GM23248 (cell line): ENCODE data around the gene STRADA. TPM values are rescaled to one million over a fixed set of nuclear protein-coding genes. Genes with fewer than 3 reads are reported as not detected.

Experiments
- DNase-seq: peaks from one replicate; pipeline ENCODE4 v3.0.0-alpha.2; 2015
- H2AFZ ChIP-seq: fragments of 200-600 bp; sonication (generic); 2 replicates; pipeline ENCODE4 v1.6.1; 2016; ENCODE audit warnings: antibody characterized with exemption
- H3F3A ChIP-seq: fragments of 200-600 bp; sonication (generic); 2 replicates; pipeline ENCODE4 v1.6.1; 2016; ENCODE audit warnings: mild to moderate bottlenecking, antibody characterized with exemption, mixed run types; ENCODE audit not compliant: insufficient read depth
- H3K27ac ChIP-seq: fragments of 200-600 bp; sonication (generic); 2 replicates; pipeline ENCODE4 v1.5.1; 2016; ENCODE audit warnings: mild to moderate bottlenecking
- H3K27me3 ChIP-seq: fragments of 200-600 bp; sonication (generic); replicated peaks from 2 replicates; pipeline ENCODE4 v1.6.1; 2016; ENCODE audit warnings: mild to moderate bottlenecking; ENCODE audit not compliant: insufficient read depth
- H3K36me3 ChIP-seq: fragments of 200-600 bp; sonication (generic); 2 replicates; pipeline ENCODE4 v1.6.1; 2016; ENCODE audit warnings: low read depth, mild to moderate bottlenecking
- H3K4me1 ChIP-seq: fragments of 200-600 bp; sonication (generic); 2 replicates; pipeline ENCODE4 v1.6.1; 2016; ENCODE audit warnings: mild to moderate bottlenecking; ENCODE audit not compliant: insufficient read depth
- H3K4me2 ChIP-seq: fragments of 200-600 bp; sonication (generic); one replicate; pipeline ENCODE4 v1.6.1; 2016; ENCODE audit warnings: mild to moderate bottlenecking; ENCODE audit not compliant: unreplicated experiment
- H3K4me3 ChIP-seq: fragments of 200-600 bp; sonication (generic); 2 replicates; pipeline ENCODE4 v1.5.1; 2016; ENCODE audit warnings: mild to moderate bottlenecking
- H3K79me2 ChIP-seq: fragments of 200-600 bp; sonication (generic); 2 replicates; pipeline ENCODE4 v1.6.1; 2016; ENCODE audit warnings: mild to moderate bottlenecking; ENCODE audit not compliant: insufficient read depth
- H3K9ac ChIP-seq: fragments of 200-600 bp; sonication (generic); 2 replicates; pipeline ENCODE4 v1.6.1; 2016; ENCODE audit warnings: mild to moderate bottlenecking
- H3K9me2 ChIP-seq: fragments of 200-600 bp; sonication (generic); 2 replicates; pipeline ENCODE4 v1.6.1; 2016; ENCODE audit warnings: mixed run types, mild to moderate bottlenecking, moderate library complexity; ENCODE audit not compliant: insufficient read depth
- H3K9me3 ChIP-seq: fragments of 200-600 bp; sonication (generic); one replicate; pipeline ENCODE4 v1.6.1; 2017; ENCODE audit warnings: low read depth
- H4K20me1 ChIP-seq: fragments of 200-600 bp; sonication (generic); 2 replicates; pipeline ENCODE4 v1.6.0; 2016; ENCODE audit not compliant: insufficient read depth
- EZH2 ChIP-seq: fragments of 200-600 bp; sonication (generic); IDR thresholded peaks from 2 replicates; pipeline ENCODE4 v1.6.1; 2018; ENCODE audit warnings: antibody characterized with exemption, mild to moderate bottlenecking; ENCODE audit not compliant: insufficient read depth, poor library complexity, severe bottlenecking
- EZH2phosphoT487 ChIP-seq: fragments of 200-600 bp; sonication (generic); IDR thresholded peaks from 2 replicates; pipeline ENCODE4 v1.6.1; 2018; ENCODE audit warnings: antibody characterized with exemption, moderate library complexity, mild to moderate bottlenecking, low read depth; ENCODE audit not compliant: insufficient read depth
- WGBS, 2 experiments: methylation state at CpG; one replicate each; pipeline ENCODE4 v1.1.6; 2015 to 2017; ENCODE audit warnings: low lambda C conversion rate in 2 of 2, low coverage in 1 of 2; ENCODE audit errors: missing lambda C conversion rate in 2 of 2; 5-methylcytosine and 5-hydroxymethylcytosine counted together
- in situ Hi-C: fragments of 300-500 bp; cut with MboI; formaldehyde crosslinking; loops from 2 replicates; pipeline ENCODE4 v1.15.0; 2020
- polyA plus RNA-seq: library from polyadenylated mRNA; unstranded; fragments of >200 nt; fragmentation: Nextera tagmentation; extraction: Ambion mirVana; gene quantifications from 2 replicates; pipeline ENCODE4 v1.2.1, GENCODE V29; 2016
- total RNA-seq: library from RNA; depleted of rRNA; stranded (reverse); fragments of >200 nt; shearing (Covaris generic); gene quantifications from 2 replicates; pipeline ENCODE4 v1.2.3, GENCODE V29; 2014

The STRADA gene
- total and polyA plus RNA-seq, 2 experiments from 2014 or later, result 15.7 to 22.3 TPM

DNA sequence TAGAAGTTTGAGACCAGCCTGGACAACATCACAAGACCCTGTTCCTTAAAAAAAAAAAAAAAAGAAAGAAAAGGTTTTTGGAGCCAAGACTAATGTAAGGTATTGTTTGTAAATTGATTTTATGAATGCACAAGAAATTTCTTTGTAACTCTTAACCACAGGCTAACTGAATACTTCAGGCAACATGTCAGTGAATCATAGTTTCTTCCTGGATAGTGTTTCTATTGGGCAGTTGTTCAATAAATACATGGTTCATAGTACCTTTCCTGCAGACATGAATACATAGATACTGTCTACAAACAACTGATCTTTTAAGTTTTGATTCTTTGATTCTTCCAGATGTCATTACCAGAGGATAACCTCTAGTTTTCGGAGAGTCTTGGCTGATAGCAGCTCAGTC lies 44.0 kb upstream of the STRADA start:
- H4K20me1 ChIP-seq, result peaks cover 35% of the 10 kb centered on the region
- DNase-seq, result peak; percentile 76
- H3K4me3 ChIP-seq, result no peak overlapping the region
- WGBS, 2 experiments, result 97 to 100% methylated on average over 1 of the region's 1 CpG
- peaks cover 100% of the 10 kb centered on the region for H3K79me2 ChIP-seq
- peaks cover 36% of the 10 kb centered on the region for H3K36me3 ChIP-seq
- peak overlapping the region; percentile 43 for H3K4me2 ChIP-seq
- peaks cover 31% of the 10 kb centered on the region for H3K4me1 ChIP-seq
- H3K27me3 ChIP-seq, result no peaks in the 10 kb centered on the region
- 0 out of 2 replicates have a peak overlapping the region, but pooled peaks have one; percentile 11 for H3K9ac ChIP-seq
- no peaks in the 10 kb centered on the region for H3K9me3 ChIP-seq
- no peaks in the 10 kb centered on the region for H3K9me2 ChIP-seq
- H3K27ac ChIP-seq, result peak overlapping the region; percentile 48
- TF ChIP-seq EZH2 (no peak), EZH2phosphoT487 (no peak)
- no peak overlapping the region for H2AFZ ChIP-seq
- in situ Hi-C loops, result no loop called here
- H3F3A ChIP-seq, result peaks cover 22% of the 10 kb centered on the region

DNA sequence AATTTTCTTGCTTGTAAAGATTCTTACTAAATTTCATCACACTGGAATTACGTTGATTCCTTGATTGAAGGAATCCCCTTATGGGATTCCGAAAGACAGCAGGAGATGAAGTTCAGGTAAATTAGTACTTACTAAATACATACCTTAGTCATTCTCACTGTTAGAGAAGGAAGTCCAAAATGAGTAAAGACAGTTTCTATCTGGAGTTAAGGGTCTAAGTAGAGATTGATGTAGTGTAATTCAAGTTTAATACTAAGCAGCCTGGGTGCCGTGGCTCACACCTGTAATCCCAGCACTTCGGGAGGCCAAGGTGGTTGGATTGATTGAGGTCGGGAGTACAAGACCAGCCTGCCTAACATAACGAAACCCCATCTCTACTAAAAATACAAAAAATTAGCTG lies 41.9 kb upstream of the STRADA start:
- 66 to 76% methylated on average over 6 of the region's 6 CpGs for WGBS, 2 experiments
- peaks cover 27% of the 10 kb centered on the region for H3K36me3 ChIP-seq
- H3F3A ChIP-seq, result peaks cover 25% of the 10 kb centered on the region
- H3K27ac ChIP-seq, result no peak overlapping the region
- no peaks in the 10 kb centered on the region for H3K9me3 ChIP-seq
- no peaks in the 10 kb centered on the region for H3K27me3 ChIP-seq
- H3K4me1 ChIP-seq, result peaks cover 35% of the 10 kb centered on the region
- peaks cover 100% of the 10 kb centered on the region for H3K79me2 ChIP-seq
- TF ChIP-seq EZH2phosphoT487 (no peak), EZH2 (no peak)
- H3K9me2 ChIP-seq, result no peaks in the 10 kb centered on the region
- no peak for DNase-seq
- no peak overlapping the region for H3K9ac ChIP-seq
- H3K4me3 ChIP-seq, result no peak overlapping the region
- H4K20me1 ChIP-seq, result peaks cover 44% of the 10 kb centered on the region
- no peak overlapping the region for H2AFZ ChIP-seq
- no peak overlapping the region for H3K4me2 ChIP-seq
- in situ Hi-C loops, result no loop called here

DNA sequence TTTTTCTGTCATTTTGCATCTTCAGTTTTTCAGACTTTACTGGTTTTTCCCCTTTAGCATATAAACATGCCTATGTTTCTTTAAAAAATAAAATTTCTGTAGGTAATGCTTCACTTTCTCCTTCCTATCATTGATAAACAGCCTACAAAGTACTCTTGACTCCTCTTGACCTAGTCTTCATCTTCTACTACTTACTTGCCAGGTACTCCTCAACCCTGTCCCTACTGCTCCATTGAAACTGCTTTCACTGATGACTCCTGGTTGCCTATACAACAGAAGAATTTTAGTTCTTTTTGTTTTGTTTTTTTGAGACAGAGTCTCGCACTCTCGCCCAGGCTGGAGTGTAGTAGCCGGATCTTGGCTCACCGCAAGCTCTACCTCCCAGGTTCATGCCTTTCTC lies 39.3 kb upstream of the STRADA start:
- no peak for DNase-seq
- Histone ChIP-seq H3F3A (peaks cover 20% of the 10 kb centered on the region), H3K4me2 (no peak overlapping the region), H3K9me3 (no peaks in the 10 kb centered on the region), H3K79me2 (peaks cover 100% of the 10 kb centered on the region), H2AFZ (no peak overlapping the region), H3K36me3 (peaks cover 18% of the 10 kb centered on the region; the same call in 1 of the 2 replicates), H3K4me1 (peaks cover 46% of the 10 kb centered on the region), H3K9ac (no peak overlapping the region), H3K4me3 (no peak overlapping the region), H3K27ac (peak overlapping the region; percentile 24), H3K27me3 (no peaks in the 10 kb centered on the region), H4K20me1 (peaks cover 50% of the 10 kb centered on the region), H3K9me2 (no peaks in the 10 kb centered on the region)
- TF ChIP-seq EZH2 (no peak), EZH2phosphoT487 (no peak)
- in situ Hi-C loops, result no loop called here
- 97% methylated on average over 4 of the region's 4 CpGs for WGBS, 2 experiments

DNA sequence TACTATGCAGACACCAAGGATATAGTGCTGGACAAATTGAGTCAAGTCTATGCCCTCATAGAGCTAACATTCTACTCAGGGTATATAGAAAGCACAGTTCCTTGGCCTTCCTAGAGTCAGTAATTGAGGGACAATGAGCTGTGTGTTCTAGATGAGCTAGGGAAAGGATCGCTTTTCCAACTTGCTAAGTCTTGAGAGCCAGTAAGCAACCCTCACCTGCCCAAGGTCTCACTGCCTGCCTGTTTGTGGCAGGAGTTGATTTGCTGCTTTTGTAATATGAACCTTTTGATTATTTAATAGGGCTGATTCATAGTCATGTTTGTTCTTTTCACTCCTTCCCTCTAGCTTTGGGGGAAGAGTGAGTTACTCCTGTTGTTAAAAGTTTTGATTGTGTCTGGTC lies 38.9 kb upstream of the STRADA start:
- H3K4me1 ChIP-seq, result peaks cover 48% of the 10 kb centered on the region
- WGBS, 2 experiments, result 96 to 100% methylated on average over 1 of the region's 1 CpG
- H3K9me3 ChIP-seq, result no peaks in the 10 kb centered on the region
- H3K79me2 ChIP-seq, result peaks cover 100% of the 10 kb centered on the region
- peaks cover 20% of the 10 kb centered on the region for H3F3A ChIP-seq
- no peaks in the 10 kb centered on the region for H3K27me3 ChIP-seq
- H3K36me3 ChIP-seq, result peaks cover 18% of the 10 kb centered on the region; the same call in 1 of the 2 replicates
- no peaks in the 10 kb centered on the region for H3K9me2 ChIP-seq
- H4K20me1 ChIP-seq, result peaks cover 52% of the 10 kb centered on the region
- DNase-seq, result peak; percentile 46
- H3K4me3 ChIP-seq, result no peak overlapping the region
- no peak overlapping the region for H3K4me2 ChIP-seq
- no peak overlapping the region for H2AFZ ChIP-seq
- no peak overlapping the region for H3K9ac ChIP-seq
- TF ChIP-seq EZH2phosphoT487 (no peak), EZH2 (no peak)
- H3K27ac ChIP-seq, result peak overlapping the region; percentile 24; the same call in 1 of the 2 replicates
- in situ Hi-C loops, result no loop called here

DNA sequence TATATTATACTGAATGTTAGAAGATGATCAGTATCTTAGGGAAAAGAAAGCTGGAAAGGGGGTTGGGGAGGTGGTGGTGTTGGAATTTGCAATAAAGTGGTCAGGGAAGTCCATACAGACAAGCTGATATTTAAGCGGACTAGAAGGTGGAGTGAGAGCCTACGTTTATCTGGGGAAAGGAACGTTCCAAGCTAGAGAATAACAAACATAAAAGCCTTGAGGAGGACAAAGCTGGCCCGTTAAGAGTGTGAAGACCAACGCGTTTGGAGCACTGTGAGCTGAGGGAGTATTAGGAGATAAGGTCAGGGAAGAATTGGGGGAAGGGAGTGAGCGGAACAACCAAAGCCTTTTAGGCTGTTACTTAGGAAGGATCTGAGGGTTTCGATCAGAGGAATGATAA lies 33.8 kb upstream of the STRADA start:
- H3K79me2 ChIP-seq, result peaks cover 91% of the 10 kb centered on the region
- peaks cover 39% of the 10 kb centered on the region for H3K4me1 ChIP-seq
- no peaks in the 10 kb centered on the region for H3K27me3 ChIP-seq
- TF ChIP-seq EZH2, result no peak
- TF ChIP-seq EZH2phosphoT487, result no peak
- H3K9ac ChIP-seq, result peak overlapping the region; percentile 94
- peaks cover 14% of the 10 kb centered on the region; the same call in 1 of the 2 replicates for H3K36me3 ChIP-seq
- peaks cover 26% of the 10 kb centered on the region for H3F3A ChIP-seq
- no peak overlapping the region for H2AFZ ChIP-seq
- 25 to 28% methylated on average over 8 of the region's 8 CpGs for WGBS, 2 experiments
- DNase-seq, result peak; percentile 29
- H3K27ac ChIP-seq, result peak overlapping the region; percentile 98
- in situ Hi-C loops, result no loop called here
- H3K9me3 ChIP-seq, result no peaks in the 10 kb centered on the region
- H3K4me2 ChIP-seq, result peak overlapping the region; percentile 100
- H3K9me2 ChIP-seq, result no peaks in the 10 kb centered on the region
- H3K4me3 ChIP-seq, result peak overlapping the region; percentile 90
- peaks cover 27% of the 10 kb centered on the region for H4K20me1 ChIP-seq
